SK-N-SH (cell line): ENCODE data around the gene IQGAP2. TPM values are rescaled to one million over a fixed set of nuclear protein-coding genes. Genes with fewer than 3 reads are reported as not detected.

Experiments used
- CTCF ChIA-PET: fragments of 300-600, 350-600 bp; formaldehyde crosslinking; extraction: SDS; loops from one replicate; lab custom pipeline; 2021; lab: Yijun Ruan, JAX
- POLR2A ChIA-PET: fragments of 350-600 bp; sonication (Branson Sonifier 250); formaldehyde crosslinking; extraction: SDS; loops from one replicate; lab custom pipeline; 2020; ENCODE audit warnings: antibody characterized with exemption, inconsistent platforms; lab: Yijun Ruan, JAX
- DNase-seq: peaks from one replicate; pipeline ENCODE4 v3.0.0; 2012
- H2AFZ ChIP-seq: fragments of 200-600 bp; sonication (generic); 2 replicates; pipeline ENCODE4 v1.8.1; 2016; ENCODE audit warnings: antibody characterized with exemption, mild to moderate bottlenecking, low read depth
- H3F3A ChIP-seq: fragments of 200-600 bp; sonication (generic); replicated peaks from 2 replicates; pipeline ENCODE3; 2016; ENCODE audit warnings: antibody characterized with exemption, mild to moderate bottlenecking; ENCODE audit not compliant: insufficient read depth
- H3K27ac ChIP-seq, 2 experiments: fragments of 200-500 bp in 1 of 2; fragments of 200-600 bp in 1 of 2; sonication (Bioruptor generic) in 1 of 2; sonication (generic), shearing (Covaris generic) in 1 of 2; 2 replicates each; pipeline versions ENCODE4 v1.5.1 to v1.6.1; 2014 to 2016; ENCODE audit warnings: low read depth in 2 of 2, inconsistent platforms in 1 of 2, low read length in 1 of 2, mild to moderate bottlenecking in 1 of 2, mixed read lengths in 1 of 2
- H3K27me3 ChIP-seq: fragments of 200-600 bp; sonication (generic), shearing (Covaris generic); 2 replicates; pipeline ENCODE4 v1.6.1; 2016; ENCODE audit warnings: mixed run types; ENCODE audit not compliant: insufficient read depth
- H3K36me3 ChIP-seq, 2 experiments: fragments of 200-500 bp in 1 of 2; fragments of 200-600 bp in 1 of 2; sonication (Bioruptor generic) in 1 of 2; sonication (generic) in 1 of 2; replicated peaks in 1 of 2; 2 replicates each; pipeline versions ENCODE3 to v1.5.1; 2014 to 2016; ENCODE audit warnings: low read length in 1 of 2, mild to moderate bottlenecking in 1 of 2; ENCODE audit not compliant: insufficient read depth in 2 of 2, control insufficient read depth in 1 of 2
- H3K4me1 ChIP-seq, 2 experiments: fragments of 200-500 bp in 1 of 2; fragments of 200-600 bp in 1 of 2; sonication (Bioruptor generic) in 1 of 2; sonication (generic), shearing (Covaris generic) in 1 of 2; 2 replicates each; pipeline versions ENCODE4 v1.5.1 to v1.6.1; 2014 to 2016; ENCODE audit warnings: low read depth in 1 of 2, low read length in 1 of 2, mixed run types in 1 of 2; ENCODE audit not compliant: insufficient read depth in 2 of 2, control insufficient read depth in 1 of 2
- H3K4me2 ChIP-seq: fragments of 200-600 bp; sonication (generic), shearing (Covaris generic); 2 replicates; pipeline ENCODE4 v1.6.1; 2017; ENCODE audit warnings: mixed run types
- H3K4me3 ChIP-seq, 2 experiments: fragments of 200-500 bp in 1 of 2; fragments of 200-600 bp in 1 of 2; sonication (Bioruptor generic) in 1 of 2; sonication (generic), shearing (Covaris generic) in 1 of 2; 2 replicates each; pipeline versions ENCODE4 v1.5.1 to v1.8.1; 2014 to 2016; ENCODE audit warnings: low read depth in 2 of 2, inconsistent platforms in 1 of 2, low read length in 1 of 2, mild to moderate bottlenecking in 1 of 2, mixed read lengths in 1 of 2, moderate library complexity in 1 of 2
- H3K79me2 ChIP-seq: fragments of 200-600 bp; sonication (generic); 2 replicates; pipeline ENCODE4 v1.8.1; 2017; ENCODE audit warnings: mild to moderate bottlenecking; ENCODE audit not compliant: insufficient read depth
- H3K9ac ChIP-seq: fragments of 200-600 bp; sonication (generic); 2 replicates; pipeline ENCODE4 v1.6.1; 2017; ENCODE audit warnings: mixed run types
- H3K9me2 ChIP-seq: fragments of 200-600 bp; sonication (generic); 2 replicates; pipeline ENCODE4 v1.6.1; 2017; ENCODE audit warnings: mixed run types
- H3K9me3 ChIP-seq: fragments of 200-600 bp; sonication (generic); 2 replicates; pipeline ENCODE4 v1.6.1; 2017; ENCODE audit warnings: mixed run types, mild to moderate bottlenecking, moderate library complexity
- H4K20me1 ChIP-seq: fragments of 200-600 bp; sonication (generic); 2 replicates; pipeline ENCODE4 v1.6.1; 2017; ENCODE audit warnings: mild to moderate bottlenecking, mixed run types; ENCODE audit not compliant: insufficient read depth
- FOSL2 ChIP-seq: IDR thresholded peaks from 2 replicates; pipeline ENCODE4 v1.4.0; 2012; ENCODE audit warnings: low read depth, mild to moderate bottlenecking, moderate library complexity, borderline replicate concordance
- FOXM1 ChIP-seq: IDR thresholded peaks from 2 replicates; pipeline ENCODE4 v1.4.0; 2012; ENCODE audit warnings: low read depth, mild to moderate bottlenecking
- GABPA ChIP-seq: IDR thresholded peaks from 2 replicates; pipeline ENCODE4 v1.4.0; 2012; ENCODE audit warnings: low read depth, mild to moderate bottlenecking
- MXI1 ChIP-seq: IDR thresholded peaks from 2 replicates; pipeline ENCODE4 v1.6.1; 2012; ENCODE audit warnings: mild to moderate bottlenecking, low read depth, low read length, improper control_type of control experiment
- RCOR1 ChIP-seq: fragments of 150-350 bp; IDR thresholded peaks from 2 replicates; pipeline ENCODE4 v1.6.1; 2017; ENCODE audit warnings: antibody characterized with exemption, low read length
- RFX5 ChIP-seq: IDR thresholded peaks from 2 replicates; pipeline ENCODE4 v1.6.1; 2012; ENCODE audit warnings: mild to moderate bottlenecking, improper control_type of control experiment, low read length
- SMC3 ChIP-seq: IDR thresholded peaks from 2 replicates; pipeline ENCODE4 v1.6.1; 2012; ENCODE audit warnings: low read depth, low read length, improper control_type of control experiment
- TAF1 ChIP-seq: IDR thresholded peaks from 2 replicates; pipeline ENCODE4 v1.6.1; 2012; ENCODE audit warnings: low read depth, mild to moderate bottlenecking, low read length, moderate library complexity, borderline replicate concordance
- TCF12 ChIP-seq: IDR thresholded peaks from 2 replicates; pipeline ENCODE4 v1.4.0; 2012
- USF1 ChIP-seq: IDR thresholded peaks from 2 replicates; pipeline ENCODE4 v1.4.0; 2012; ENCODE audit warnings: low read depth, borderline replicate concordance
- WGBS: methylation state at CpG from one replicate; pipeline ENCODE4 v1.1.6; 2017; ENCODE audit warnings: low lambda C conversion rate; 5-methylcytosine and 5-hydroxymethylcytosine counted together
- polyA plus RNA-seq, 3 experiments: library from polyadenylated mRNA; depleted of rRNA; stranded (reverse); fragments of >200 nt; gene quantifications; 2 replicates each; pipeline ENCODE4 v1.2.3, GENCODE V29; 2012

IQGAP2 gene
- polyA plus RNA-seq, 1 of the 3 experiments (the other 2 are of a cell fraction): 2.1 TPM

GRCh38 chr5:76438025-76438424 lies 34.9 kb downstream of the IQGAP2 start:
- no peak overlapping the region for H3K27ac ChIP-seq
- no peak overlapping the region for H3K9ac ChIP-seq
- no peaks in the 10 kb centered on the region for H3K27me3 ChIP-seq
- DNase-seq: no peak
- no peaks in the 10 kb centered on the region for H3K79me2 ChIP-seq
- H3K9me3 ChIP-seq: no peaks in the 10 kb centered on the region
- TF ChIP-seq MXI1 (no peak), USF1 (no peak), FOSL2 (no peak)
- H3K4me3 ChIP-seq: no peak overlapping the region
- H2AFZ ChIP-seq: no peak overlapping the region
- WGBS: 30% methylated on average over 1 of the region's 1 CpG
- ChIA-PET POLR2A (no interaction called here), CTCF (interaction anchor here (0.5 kb wide), 1 partner anchor 605 kb away, joined by 3 read pairs; no protein-coding TSS in a partner anchor)
- H3K36me3 ChIP-seq: no peaks in the 10 kb centered on the region
- no peaks in the 10 kb centered on the region for H3F3A ChIP-seq
- H3K9me2 ChIP-seq: no peaks in the 10 kb centered on the region
- H3K4me2 ChIP-seq: no peak overlapping the region
- no peaks in the 10 kb centered on the region for H4K20me1 ChIP-seq
- no peaks in the 10 kb centered on the region; a peak in 1 of 4 replicates for H3K4me1 ChIP-seq

GRCh38 chr5:76439201-76439600 lies 36.1 kb downstream of the IQGAP2 start:
- Histone ChIP-seq H3K9ac (no peak overlapping the region), H3K79me2 (no peaks in the 10 kb centered on the region), H2AFZ (no peak overlapping the region), H3K27ac (no peak overlapping the region), H3K4me2 (no peak overlapping the region), H3K9me2 (no peaks in the 10 kb centered on the region), H3K27me3 (no peaks in the 10 kb centered on the region), H3K4me3 (no peak overlapping the region), H3K9me3 (no peaks in the 10 kb centered on the region), H3K36me3 (no peaks in the 10 kb centered on the region), H3K4me1 (no peaks in the 10 kb centered on the region; a peak in 1 of 4 replicates), H3F3A (no peaks in the 10 kb centered on the region), H4K20me1 (no peaks in the 10 kb centered on the region)
- ChIA-PET POLR2A (no interaction called here), CTCF (no interaction called here)
- no peak for DNase-seq
- no peak for TF ChIP-seq GABPA
- TF ChIP-seq RCOR1: no peak
- TF ChIP-seq SMC3: no peak
- no peak for TF ChIP-seq USF1
- 67% methylated on average over 1 of the region's 1 CpG for WGBS

- H3K4me3 ChIP-seq: no peak overlapping the region
- H3K36me3 ChIP-seq: no peaks in the 10 kb centered on the region
- no peaks in the 10 kb centered on the region for H3K9me2 ChIP-seq
- peaks cover 0 to under 1% of the 10 kb centered on the region in 2 experiments; a peak in 1 of 4 replicates for H3K4me1 ChIP-seq
- H3K9me3 ChIP-seq: no peaks in the 10 kb centered on the region
- no peak overlapping the region for H2AFZ ChIP-seq
- no peaks in the 10 kb centered on the region for H3K27me3 ChIP-seq
- H3K9ac ChIP-seq: no peak overlapping the region
- ChIA-PET POLR2A (no interaction called here), CTCF (no interaction called here)
- DNase-seq: no peak
- no peaks in the 10 kb centered on the region for H3K79me2 ChIP-seq
- H3F3A ChIP-seq: no peaks in the 10 kb centered on the region
- H4K20me1 ChIP-seq: no peaks in the 10 kb centered on the region
- no peak overlapping the region for H3K27ac ChIP-seq
- TF ChIP-seq FOSL2 (no peak), TAF1 (no peak), RFX5 (no peak), TCF12 (no peak), FOXM1 (no peak)
- H3K4me2 ChIP-seq: no peak overlapping the region
These were observed 36.8 kb downstream of the IQGAP2 start for GRCh38 chr5:76439929-76440328.
